ENCODE measurements around the gene MIA. TPM values are rescaled to one million over a fixed set of nuclear protein-coding genes. Genes with fewer than 3 reads are reported as not detected.

The MIA gene
- total RNA-seq, 1 experiment from 2014 or later, result not detected

GRCh38 chr19:40776932-40777644 lies 1.8 kb downstream of the MIA start:
- peak overlapping the region; percentile 99 for H3K27ac ChIP-seq (ENCODE audit: insufficient read length, low read depth, low read length)
- no peak overlapping the region for H2AFZ ChIP-seq (ENCODE audit: low read length)
- TF ChIP-seq, protein P1, sequence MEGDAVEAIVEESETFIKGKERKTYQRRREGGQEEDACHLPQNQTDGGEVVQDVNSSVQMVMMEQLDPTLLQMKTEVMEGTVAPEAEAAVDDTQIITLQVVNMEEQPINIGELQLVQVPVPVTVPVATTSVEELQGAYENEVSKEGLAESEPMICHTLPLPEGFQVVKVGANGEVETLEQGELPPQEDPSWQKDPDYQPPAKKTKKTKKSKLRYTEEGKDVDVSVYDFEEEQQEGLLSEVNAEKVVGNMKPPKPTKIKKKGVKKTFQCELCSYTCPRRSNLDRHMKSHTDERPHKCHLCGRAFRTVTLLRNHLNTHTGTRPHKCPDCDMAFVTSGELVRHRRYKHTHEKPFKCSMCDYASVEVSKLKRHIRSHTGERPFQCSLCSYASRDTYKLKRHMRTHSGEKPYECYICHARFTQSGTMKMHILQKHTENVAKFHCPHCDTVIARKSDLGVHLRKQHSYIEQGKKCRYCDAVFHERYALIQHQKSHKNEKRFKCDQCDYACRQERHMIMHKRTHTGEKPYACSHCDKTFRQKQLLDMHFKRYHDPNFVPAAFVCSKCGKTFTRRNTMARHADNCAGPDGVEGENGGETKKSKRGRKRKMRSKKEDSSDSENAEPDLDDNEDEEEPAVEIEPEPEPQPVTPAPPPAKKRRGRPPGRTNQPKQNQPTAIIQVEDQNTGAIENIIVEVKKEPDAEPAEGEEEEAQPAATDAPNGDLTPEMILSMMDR (conservative IDR thresholded peaks at IDR 0.05), result no peak

More at GRCh38 chr19:40776932-40777644, 1.8 kb downstream of the MIA start:
- peaks cover 2 to 6% (median 4%) of the 10 kb centered on the region in 3 experiments; a peak in 5 of 7 replicates for H3K36me3 Mint-ChIP-seq (ENCODE audit: insufficient read depth in 1 of 3, low read depth in 3 of 3)
- Histone ChIP-seq H2BK15ac (ENCODE audit: low read depth, low read length) (no peak overlapping the region), H3K23ac (ENCODE audit: insufficient read length, low read depth, low read length) (no peak overlapping the region), H3K14ac (ENCODE audit: insufficient read depth, low read length) (peak overlapping the region; percentile 81; the same call in 1 of the 2 replicates), H3K23me2 (ENCODE audit: insufficient read length, low read depth, low read length, poor library complexity, severe bottlenecking) (peaks cover 4% of the 10 kb centered on the region), H3K18ac (ENCODE audit: insufficient read length, low read depth, low read length) (peak overlapping the region; percentile 94), H3K4me2 (ENCODE audit: insufficient read depth, insufficient read length, low read length) (peak overlapping the region; percentile 80), H3K4me1 (ENCODE audit: insufficient read depth, low read length) (0 out of 2 replicates have a peak, but pooled peaks cover 2% of the 10 kb centered on the region), H2AK5ac (ENCODE audit: insufficient read length, low read length) (no peak overlapping the region), H2BK20ac (ENCODE audit: low read depth, low read length, poor library complexity, severe bottlenecking) (no peak overlapping the region), H4K91ac (ENCODE audit: insufficient read length, low read depth, low read length) (no peak overlapping the region), H2BK5ac (ENCODE audit: insufficient read length, low read length) (peak overlapping the region; percentile 55), H4K8ac (replicated peaks; ENCODE audit: insufficient read length, low read depth, low read length) (no peak overlapping the region), H3K27me3 (ENCODE audit: insufficient read depth, low read length) (no peaks in the 10 kb centered on the region), H3K9ac (ENCODE audit: extremely low read depth, insufficient read length, low read length) (peak overlapping the region; percentile 70), H2BK12ac (ENCODE audit: insufficient read length, low read depth, low read length) (no peak overlapping the region), H3K4ac (ENCODE audit: low read depth, low read length) (no peak overlapping the region), H3K79me1 (ENCODE audit: insufficient read depth, low read depth, low read length, poor library complexity, severe bottlenecking) (no peaks in the 10 kb centered on the region), H3K79me2 (ENCODE audit: insufficient read depth, low read length) (no peaks in the 10 kb centered on the region), H4K20me1 (ENCODE audit: control insufficient read depth, insufficient read depth, insufficient read length) (no peaks in the 10 kb centered on the region), H2BK120ac (ENCODE audit: low read depth, low read length, poor library complexity, severe bottlenecking) (peak overlapping the region; percentile 87), H3T11ph (ENCODE audit: low read length) (no peak overlapping the region), H4K5ac (ENCODE audit: insufficient read length, low read depth, low read length) (no peak overlapping the region), H3K56ac (ENCODE audit: insufficient read length, low read depth, low read length) (peak overlapping the region; percentile 25), H3K9me3 (ENCODE audit: control insufficient read depth, low read depth, low read length) (no peaks in the 10 kb centered on the region)
- no peaks in the 10 kb centered on the region for H3K27me3 Mint-ChIP-seq (ENCODE audit: low read depth)
- DNase-seq, result peak; percentile 93
- peak overlapping the region; percentile 100 for H3K27ac Mint-ChIP-seq
- peak overlapping the region; percentile 85 to 86 for H3K4me3 Mint-ChIP-seq
- peaks cover 23 to 33% of the 10 kb centered on the region in 2 experiments for H3K4me1 Mint-ChIP-seq
- WGBS (ENCODE audit: extremely low coverage, insufficient read length, low lambda C conversion rate), result no CpG with 5 or more reads among the region's 13 CpGs
- H3K9me3 Mint-ChIP-seq, result peaks cover 0 to under 1% of the 10 kb centered on the region in 2 experiments; a peak in 2 of 5 replicates
